ENCODE results near the gene CNTNAP2. TPM values are rescaled to one million over a fixed set of nuclear protein-coding genes. Genes with fewer than 3 reads are reported as not detected.

The CNTNAP2 gene
- total and polyA plus RNA-seq, 2 of the 8 experiments (the other 6 are each of a cell fraction or from before 2014, with no cell fraction given): 27.9 to 71.0 TPM

- TF ChIP-seq CHD7 (IDR thresholded peaks at IDR 0.05; ENCODE audit: insufficient replicate concordance, low read length) (no peak), CEBPB (IDR thresholded peaks at IDR 0.05; ENCODE audit: low read depth, low read length) (no peak), SIN3A (conservative IDR thresholded peaks at IDR 0.05 in 1 of 2, IDR thresholded peaks at IDR 0.05 in 1 of 2; ENCODE audit: low read depth in 1 of 2, low read length in 2 of 2) (no peak), RBBP5 (IDR thresholded peaks at IDR 0.05; ENCODE audit: borderline replicate concordance, low read depth, low read length) (no peak), CTCF (IDR thresholded peaks at IDR 0.05; ENCODE audit: control extremely low read depth in 1 of 3, insufficient read depth in 1 of 3, low read depth in 1 of 3, low read length in 3 of 3) (no peak), SAP30 (IDR thresholded peaks at IDR 0.05; ENCODE audit: insufficient read depth, insufficient replicate concordance, low read length) (no peak), JUN (IDR thresholded peaks at IDR 0.05; ENCODE audit: low read depth, low read length) (no peak)
- TF ChIP-seq, protein P1, sequence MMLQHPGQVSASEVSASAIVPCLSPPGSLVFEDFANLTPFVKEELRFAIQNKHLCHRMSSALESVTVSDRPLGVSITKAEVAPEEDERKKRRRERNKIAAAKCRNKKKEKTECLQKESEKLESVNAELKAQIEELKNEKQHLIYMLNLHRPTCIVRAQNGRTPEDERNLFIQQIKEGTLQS (IDR thresholded peaks at IDR 0.05; ENCODE audit: insufficient read depth, low read depth, low read length): no peak
Measured at GRCh38 chr7:147579148-147579547, 1462.5 kb downstream of the CNTNAP2 start (continued).
